BLaER1 (cell line): Measurements from ENCODE around the gene OR51B6.
"Not testable (repeated sequence)": the region's sequence is repeated elsewhere in the genome, so short reads cannot be mapped to it uniquely, and the experiment has no call there.

Source experiments
- H3K27ac ChIP-seq: shearing (Covaris generic); formaldehyde crosslinking; 2 replicates; pipeline ENCODE4 v1.8.1; 2022
- H3K27me3 ChIP-seq: shearing (Covaris generic); formaldehyde crosslinking; 2 replicates; pipeline ENCODE4 v1.8.1; 2022
- H3K36me3 ChIP-seq: shearing (Covaris generic); formaldehyde crosslinking; 2 replicates; pipeline ENCODE4 v1.8.1; 2022
- H3K4me1 ChIP-seq: shearing (Covaris generic); formaldehyde crosslinking; 2 replicates; pipeline ENCODE4 v1.8.1; 2022
- H3K4me2 ChIP-seq: shearing (Covaris generic); formaldehyde crosslinking; 2 replicates; pipeline ENCODE4 v1.8.1; 2022
- H3K4me3 ChIP-seq: shearing (Covaris generic); formaldehyde crosslinking; 2 replicates; pipeline ENCODE4 v1.8.1; 2022
- H3K9ac ChIP-seq: shearing (Covaris generic); formaldehyde crosslinking; 2 replicates; pipeline ENCODE4 v1.8.1; 2022
- H3K9me3 ChIP-seq: shearing (Covaris generic); formaldehyde crosslinking; 2 replicates; pipeline ENCODE4 v1.8.1; 2022
- H4K20me1 ChIP-seq: shearing (Covaris generic); formaldehyde crosslinking; 2 replicates; pipeline ENCODE4 v1.8.1; 2022
- Cebpa-rat ChIP-seq: shearing (Covaris generic); IDR thresholded peaks from 2 replicates; pipeline ENCODE4 v1.8.1; 2022

Gene OR51B6

DNA sequence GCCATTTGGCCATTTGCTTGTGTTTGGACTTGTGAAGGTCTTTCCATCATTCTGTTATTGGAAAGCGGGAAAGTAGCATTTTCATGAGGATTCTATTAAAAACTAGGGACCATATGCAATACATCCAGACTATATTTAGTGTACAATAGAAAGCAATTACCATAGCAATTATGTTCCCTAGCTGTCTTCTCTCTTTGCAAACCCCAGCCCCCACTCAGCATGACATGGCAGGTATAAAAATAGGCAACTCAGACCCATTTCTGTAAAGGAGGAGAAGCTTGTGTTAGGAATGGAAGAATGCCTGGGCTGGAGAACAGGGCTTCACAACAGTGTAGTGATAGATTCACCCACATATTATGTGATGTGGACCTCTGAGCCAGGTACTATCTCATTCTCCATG lies 12.4 kb downstream of the OR51B6 start:
- no peaks in the 10 kb centered on the region for H3K36me3 ChIP-seq
- H3K9ac ChIP-seq, result no peak overlapping the region
- 0 out of 2 replicates have a peak, but pooled peaks cover 4% of the 10 kb centered on the region for H3K9me3 ChIP-seq
- no peaks in the 10 kb centered on the region for H3K27me3 ChIP-seq
- TF ChIP-seq Cebpa-rat, result no peak
- no peak overlapping the region for H3K4me3 ChIP-seq
- H4K20me1 ChIP-seq, result no peaks in the 10 kb centered on the region
- H3K4me1 ChIP-seq, result peaks cover 16% of the 10 kb centered on the region
- H3K27ac ChIP-seq, result no peak overlapping the region
- H3K4me2 ChIP-seq, result peak overlapping the region; percentile 48; the same call in 1 of the 2 replicates

- Histone ChIP-seq H4K20me1 (no peaks in the 10 kb centered on the region), H3K27me3 (no peaks in the 10 kb centered on the region), H3K9ac (no peak overlapping the region), H3K36me3 (no peaks in the 10 kb centered on the region), H3K9me3 (0 out of 2 replicates have a peak, but pooled peaks cover 4% of the 10 kb centered on the region), H3K4me1 (peaks cover 16% of the 10 kb centered on the region), H3K27ac (no peak overlapping the region), H3K4me2 (peak overlapping the region; percentile 48), H3K4me3 (no peak overlapping the region)
- TF ChIP-seq Cebpa-rat, result no peak
Observed at GRCh38 chr11:5364214-5364613, 12.9 kb downstream of the OR51B6 start.

DNA sequence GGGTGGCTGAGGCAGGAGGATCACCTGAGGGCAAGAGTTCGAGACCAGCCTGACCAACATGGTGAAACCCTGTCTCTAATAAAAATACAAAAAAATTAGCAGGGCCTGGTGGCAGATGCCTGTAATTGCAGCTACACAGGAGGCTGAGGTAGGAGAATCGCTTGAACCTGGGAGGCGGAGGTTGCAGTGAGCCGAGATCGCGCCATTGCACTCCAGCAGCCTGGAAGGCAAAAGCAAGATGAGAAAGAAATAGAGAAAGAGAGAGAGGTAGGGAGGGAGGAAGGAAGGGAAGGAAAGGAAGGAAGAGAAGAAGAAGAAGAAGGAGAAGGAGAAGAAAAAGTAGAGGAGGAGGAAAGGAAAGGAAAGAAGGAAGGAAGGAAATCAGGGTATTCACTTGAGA lies 15.1 kb downstream of the OR51B6 start:
- not testable (repeated sequence) for H3K9me3 ChIP-seq, H3K4me3 ChIP-seq, H3K36me3 ChIP-seq, H3K27me3 ChIP-seq, H3K4me2 ChIP-seq, H4K20me1 ChIP-seq, H3K27ac ChIP-seq, H3K9ac ChIP-seq
- peaks cover 16% of the 10 kb centered on the region for H3K4me1 ChIP-seq

GRCh38 chr11:5366856-5367255 lies 15.5 kb downstream of the OR51B6 start:
- Histone ChIP-seq H3K4me2 (no peak overlapping the region), H3K27ac (no peak overlapping the region), H3K9me3 (no peaks in the 10 kb centered on the region), H3K36me3 (no peaks in the 10 kb centered on the region), H4K20me1 (no peaks in the 10 kb centered on the region), H3K4me1 (peaks cover 16% of the 10 kb centered on the region), H3K9ac (no peak overlapping the region), H3K4me3 (no peak overlapping the region), H3K27me3 (no peaks in the 10 kb centered on the region)
- TF ChIP-seq Cebpa-rat, result no peak

- Histone ChIP-seq H3K9me3 (no peaks in the 10 kb centered on the region), H3K9ac (no peak overlapping the region), H3K27me3 (no peaks in the 10 kb centered on the region), H4K20me1 (no peaks in the 10 kb centered on the region), H3K4me3 (no peak overlapping the region), H3K36me3 (no peaks in the 10 kb centered on the region), H3K4me1 (peaks cover 16% of the 10 kb centered on the region), H3K27ac (no peak overlapping the region), H3K4me2 (no peak overlapping the region)
- no peak for TF ChIP-seq Cebpa-rat
Observed at GRCh38 chr11:5367448-5368074, 16.3 kb downstream of the OR51B6 start.

DNA sequence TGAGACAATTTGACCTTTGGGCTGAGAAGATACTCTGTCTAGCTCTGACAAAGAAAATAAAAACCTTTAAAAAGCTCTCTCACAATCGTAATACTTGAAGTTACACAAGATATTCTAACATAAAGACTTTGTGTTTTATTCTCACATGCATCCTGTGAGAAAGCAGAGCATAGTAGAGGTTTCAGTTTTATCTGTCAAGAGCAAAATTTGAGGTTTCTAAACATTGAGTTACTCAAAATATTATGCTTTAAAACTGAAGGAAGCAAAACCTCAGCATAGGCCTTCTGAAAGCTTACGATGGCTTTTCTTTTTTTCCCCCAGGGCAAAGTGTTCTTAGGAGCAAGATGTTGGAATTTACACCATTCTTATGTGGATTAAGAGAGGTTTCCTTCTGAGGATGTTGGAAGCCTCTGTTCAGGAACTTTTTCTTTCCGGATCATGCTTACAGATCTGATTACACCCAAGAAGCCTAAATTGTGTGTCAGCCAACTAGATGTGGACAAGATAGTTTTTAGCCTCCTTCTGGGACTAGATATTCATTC lies 17.3 kb downstream of the OR51B6 start:
- no peak overlapping the region for H3K27ac ChIP-seq
- H3K4me2 ChIP-seq, result no peak overlapping the region
- no peak for TF ChIP-seq Cebpa-rat
- H3K36me3 ChIP-seq, result no peaks in the 10 kb centered on the region
- no peaks in the 10 kb centered on the region for H4K20me1 ChIP-seq
- H3K4me3 ChIP-seq, result no peak overlapping the region
- peaks cover 7% of the 10 kb centered on the region for H3K9me3 ChIP-seq
- no peak overlapping the region for H3K9ac ChIP-seq
- no peaks in the 10 kb centered on the region for H3K27me3 ChIP-seq
- peaks cover 15% of the 10 kb centered on the region for H3K4me1 ChIP-seq

GRCh38 chr11:5369789-5370188 lies 18.5 kb downstream of the OR51B6 start:
- no peaks in the 10 kb centered on the region for H3K36me3 ChIP-seq
- H3K27ac ChIP-seq, result no peak overlapping the region
- H3K9ac ChIP-seq, result no peak overlapping the region
- no peak for TF ChIP-seq Cebpa-rat
- H3K27me3 ChIP-seq, result no peaks in the 10 kb centered on the region
- H3K4me2 ChIP-seq, result no peak overlapping the region
- H3K9me3 ChIP-seq, result peaks cover 7% of the 10 kb centered on the region
- H4K20me1 ChIP-seq, result no peaks in the 10 kb centered on the region
- no peak overlapping the region for H3K4me3 ChIP-seq
- H3K4me1 ChIP-seq, result peaks cover 3% of the 10 kb centered on the region

GRCh38 chr11:5380740-5381342 lies 29.5 kb downstream of the OR51B6 start:
- Histone ChIP-seq H3K27ac (no peak overlapping the region), H3K36me3 (no peaks in the 10 kb centered on the region), H3K27me3 (no peaks in the 10 kb centered on the region), H3K4me2 (no peak overlapping the region), H3K4me1 (no peaks in the 10 kb centered on the region), H3K9me3 (no peaks in the 10 kb centered on the region), H3K9ac (no peak overlapping the region), H4K20me1 (no peaks in the 10 kb centered on the region), H3K4me3 (no peak overlapping the region)
- no peak for TF ChIP-seq Cebpa-rat

- H3K27me3 ChIP-seq, result no peaks in the 10 kb centered on the region
- no peaks in the 10 kb centered on the region for H3K36me3 ChIP-seq
Observed at GRCh38 chr11:5383576-5383975, 32.3 kb downstream of the OR51B6 start, which contains the start of gene OR51M1. OR51M1 (plus strand) TSS chr11:5383812; CDS start chr11:5389399, 5,587 bp downstream.

DNA sequence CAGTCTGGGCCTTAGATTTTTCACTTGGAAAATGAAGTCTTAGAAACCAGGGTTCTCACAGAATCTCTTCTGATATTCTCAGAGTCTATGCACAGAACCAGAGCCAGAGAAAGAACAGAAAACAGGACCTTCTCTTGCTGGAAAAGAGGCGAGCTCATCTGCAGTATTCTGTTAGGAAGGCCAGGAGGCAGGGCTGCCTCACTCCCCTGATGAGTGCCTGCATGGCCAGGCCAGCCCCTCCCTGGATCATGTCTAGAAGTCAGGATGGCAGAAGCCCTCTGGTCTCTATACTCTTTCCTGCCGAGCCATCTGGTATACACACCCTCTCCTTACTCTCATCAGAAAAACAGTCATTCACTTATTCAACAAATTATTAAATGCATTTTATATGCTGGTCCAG lies 33.0 kb downstream of the OR51B6 start:
- H3K4me2 ChIP-seq, result no peak overlapping the region
- H3K4me1 ChIP-seq, result no peaks in the 10 kb centered on the region
- no peak for TF ChIP-seq Cebpa-rat
- no peaks in the 10 kb centered on the region for H3K27me3 ChIP-seq
- no peaks in the 10 kb centered on the region for H4K20me1 ChIP-seq
- H3K9ac ChIP-seq, result no peak overlapping the region
- no peaks in the 10 kb centered on the region for H3K9me3 ChIP-seq
- no peaks in the 10 kb centered on the region for H3K36me3 ChIP-seq
- H3K4me3 ChIP-seq, result no peak overlapping the region
- no peak overlapping the region for H3K27ac ChIP-seq

More at GRCh38 chr11:5383576-5383975, 32.3 kb downstream of the OR51B6 start, which contains the start of gene OR51M1:
- Histone ChIP-seq H3K4me3 (no peak within 1 kb of the TSS), H3K9ac (no peak within 1 kb of the TSS), H4K20me1 (no peaks in the 10 kb centered on the region), H3K9me3 (no peaks in the 10 kb centered on the region), H3K4me2 (no peak within 1 kb of the TSS), H3K27ac (no peak within 1 kb of the TSS), H3K4me1 (no peaks in the 10 kb centered on the region)
- TF ChIP-seq Cebpa-rat, result no peak
